H1 (cell line): Measurements from ENCODE around the gene USP37. TPM values are rescaled to one million over a fixed set of nuclear protein-coding genes. Genes with fewer than 3 reads are reported as not detected.

ENCODE experiments used
- CTCF ChIA-PET: fragments of 300-600 bp; sonication (Branson Sonifier 250); formaldehyde crosslinking; loops from one replicate; lab custom pipeline; 2021; ENCODE audit not compliant: partially characterized antibody; lab: Charles Lee
- POLR2A ChIA-PET: fragments of 300-600 bp; sonication (Branson Sonifier 250); formaldehyde crosslinking; loops from one replicate; lab custom pipeline; 2021; ENCODE audit warnings: inconsistent platforms; ENCODE audit not compliant: partially characterized antibody; lab: Charles Lee
- DNase-seq, 2 experiments: peaks; one replicate each; pipeline versions ENCODE4 v3.0.0 to v3.0.0-alpha.2; 2010 to 2022; ENCODE audit warnings: low spot score in 2 of 2, low read depth in 1 of 2, mixed read lengths in 1 of 2
- FAIRE-seq: peaks from 2 replicates; lab custom pipeline; 2011; peaks lifted over from hg19 to GRCh38; lab: Jason Lieb, UNC
- H2AFZ ChIP-seq: 2 replicates; pipeline ENCODE4 v1.8.1; 2012; ENCODE audit warnings: low read length, inconsistent platforms
- H2AK5ac ChIP-seq: 2 replicates; pipeline ENCODE4 v1.6.1; 2013; ENCODE audit warnings: low read depth, low read length
- H2BK120ac ChIP-seq: replicated peaks from 2 replicates; pipeline ENCODE3; 2013; ENCODE audit warnings: low read depth, low read length, inconsistent platforms
- H2BK12ac ChIP-seq: 2 replicates; pipeline ENCODE4 v1.6.1; 2013; ENCODE audit warnings: low read depth, low read length
- H2BK15ac ChIP-seq: 2 replicates; pipeline ENCODE4 v1.6.1; 2013; ENCODE audit warnings: low read length
- H2BK20ac ChIP-seq: 2 replicates; pipeline ENCODE4 v1.6.1; 2013; ENCODE audit warnings: low read length
- H2BK5ac ChIP-seq: 2 replicates; pipeline ENCODE4 v1.6.1; 2013; ENCODE audit warnings: low read depth, low read length
- H3K14ac ChIP-seq: 2 replicates; pipeline ENCODE4 v1.6.1; 2013; ENCODE audit warnings: inconsistent platforms; ENCODE audit not compliant: insufficient read length
- H3K18ac ChIP-seq: 2 replicates; pipeline ENCODE4 v1.6.1; 2013; ENCODE audit warnings: low read length; ENCODE audit errors: extremely low read depth
- H3K23ac ChIP-seq: 2 replicates; pipeline ENCODE4 v1.6.1; 2013; ENCODE audit warnings: inconsistent platforms; ENCODE audit not compliant: insufficient read length
- H3K23me2 ChIP-seq: 2 replicates; pipeline ENCODE4 v1.6.1; 2013; ENCODE audit warnings: low read depth, low read length
- H3K27ac ChIP-seq: 2 replicates; pipeline ENCODE4 v1.6.1; 2011; ENCODE audit warnings: low read depth, low read length, inconsistent platforms
- H3K27me3 ChIP-seq, 4 experiments: replicated peaks in 1 of 4; 1 replicate in 1 of 4; 2 replicates in 3 of 4; pipeline versions ENCODE4 v1.6.1 to v1.8.1; 2011 to 2013; ENCODE audit warnings: low read length in 3 of 4, mild to moderate bottlenecking in 3 of 4, inconsistent platforms in 2 of 4, mixed read lengths in 2 of 4, moderate library complexity in 1 of 4; ENCODE audit not compliant: control insufficient read depth in 3 of 4, insufficient read depth in 3 of 4; ENCODE audit errors: extremely low read depth in 1 of 4
- H3K36me3 ChIP-seq, 4 experiments: 2 replicates each; pipeline versions ENCODE4 v1.6.1 to v1.8.1; 2011 to 2013; ENCODE audit warnings: mild to moderate bottlenecking in 4 of 4, low read length in 3 of 4, moderate library complexity in 2 of 4, control low read depth in 1 of 4, inconsistent platforms in 1 of 4; ENCODE audit not compliant: insufficient read depth in 4 of 4, control insufficient read depth in 2 of 4
- H3K4ac ChIP-seq: replicated peaks from 2 replicates; pipeline ENCODE3; 2013; ENCODE audit warnings: low read length, low read depth, mixed read lengths, inconsistent platforms; ENCODE audit not compliant: insufficient read length
- H3K4me1 ChIP-seq, 4 experiments: replicated peaks in 1 of 4; 1 replicate in 1 of 4; 2 replicates in 3 of 4; pipeline versions ENCODE4 v1.6.1 to v1.8.1; 2011 to 2013; ENCODE audit warnings: low read length in 3 of 4, inconsistent platforms in 2 of 4, mixed read lengths in 1 of 4; ENCODE audit not compliant: insufficient read depth in 4 of 4, control insufficient read depth in 3 of 4
- H3K4me2 ChIP-seq, 2 experiments: 2 replicates each; pipeline versions ENCODE4 v1.6.1 to v1.8.1; 2011 to 2013; ENCODE audit warnings: low read depth in 2 of 2, low read length in 2 of 2, control low read depth in 1 of 2, inconsistent platforms in 1 of 2, mild to moderate bottlenecking in 1 of 2; ENCODE audit not compliant: insufficient read depth in 1 of 2
- H3K4me3 ChIP-seq, 4 experiments: fragments of 200-600, 300-600 bp in 1 of 4; sonication (generic), shearing (Covaris generic), sonication (Bioruptor Twin) in 1 of 4; 2 replicates each; pipeline versions ENCODE4 v1.5.1 to v1.8.1; 2011 to 2016; ENCODE audit warnings: low read length in 4 of 4, low read depth in 3 of 4, control low read depth in 2 of 4, inconsistent platforms in 2 of 4, mild to moderate bottlenecking in 2 of 4, mixed read lengths in 1 of 4, moderate library complexity in 1 of 4; ENCODE audit not compliant: insufficient read depth in 2 of 4; ENCODE audit errors: extremely low read depth in 1 of 4
- H3K56ac ChIP-seq: replicated peaks from 2 replicates; pipeline ENCODE3; 2013; ENCODE audit warnings: low read depth, mild to moderate bottlenecking, mixed read lengths, low read length, inconsistent platforms; ENCODE audit not compliant: insufficient read length
- H3K79me1 ChIP-seq: 2 replicates; pipeline ENCODE4 v1.6.1; 2013; ENCODE audit warnings: low read depth, low read length, control low read depth
- H3K79me2 ChIP-seq, 2 experiments: 2 replicates each; pipeline versions ENCODE4 v1.6.1 to v1.8.1; 2012 to 2013; ENCODE audit warnings: low read length in 2 of 2, mild to moderate bottlenecking in 2 of 2, inconsistent platforms in 1 of 2; ENCODE audit not compliant: insufficient read depth in 2 of 2, control insufficient read depth in 1 of 2
- H3K9ac ChIP-seq, 4 experiments: replicated peaks in 1 of 4; 1 replicate in 1 of 4; 2 replicates in 3 of 4; pipeline versions ENCODE4 v1.6.1 to v1.8.1; 2011 to 2013; ENCODE audit warnings: low read depth in 3 of 4, low read length in 3 of 4, control low read depth in 2 of 4, mild to moderate bottlenecking in 2 of 4, moderate library complexity in 2 of 4, inconsistent platforms in 1 of 4; ENCODE audit errors: extremely low read depth in 1 of 4
- H3K9me3 ChIP-seq, 2 experiments: 2 replicates each; pipeline versions ENCODE4 v1.6.1 to v1.8.1; 2012 to 2013; ENCODE audit warnings: mild to moderate bottlenecking in 2 of 2, moderate library complexity in 2 of 2, control low read depth in 1 of 2, inconsistent platforms in 1 of 2, low read depth in 1 of 2, low read length in 1 of 2, mixed read lengths in 1 of 2; ENCODE audit not compliant: insufficient read depth in 2 of 2
- H4K20me1 ChIP-seq, 2 experiments: replicated peaks in 1 of 2; 2 replicates each; pipeline versions ENCODE3 to v1.8.1; 2011 to 2013; ENCODE audit warnings: inconsistent platforms in 2 of 2, low read length in 2 of 2, mild to moderate bottlenecking in 1 of 2; ENCODE audit not compliant: insufficient read depth in 2 of 2, control insufficient read depth in 1 of 2
- H4K5ac ChIP-seq: 2 replicates; pipeline ENCODE4 v1.6.1; 2013; ENCODE audit warnings: low read length, low read depth, mixed read lengths, inconsistent platforms; ENCODE audit not compliant: insufficient read length
- H4K8ac ChIP-seq: 2 replicates; pipeline ENCODE4 v1.8.0; 2013; ENCODE audit warnings: mild to moderate bottlenecking, moderate library complexity, low read length, inconsistent platforms; ENCODE audit not compliant: insufficient read depth; ENCODE audit errors: extremely low read depth
- H4K91ac ChIP-seq: replicated peaks from 2 replicates; pipeline ENCODE3; 2013; ENCODE audit warnings: low read length, mixed read lengths, inconsistent platforms; ENCODE audit not compliant: insufficient read length
- BACH1 ChIP-seq: IDR thresholded peaks from 2 replicates; pipeline ENCODE4 v1.6.1; 2012; ENCODE audit warnings: low read length, improper control_type of control experiment
- CBX8 ChIP-seq: fragments of 300-800, 300-1000 bp; sonication (generic); IDR thresholded peaks from 2 replicates; pipeline ENCODE4 v1.7.1; 2016; ENCODE audit warnings: low read depth, low read length, borderline replicate concordance
- CHD2 ChIP-seq: IDR thresholded peaks from 2 replicates; pipeline ENCODE4 v1.6.1; 2012; ENCODE audit warnings: low read length, improper control_type of control experiment
- EP300 ChIP-seq, 2 experiments: IDR thresholded peaks; 1 replicate in 1 of 2; 2 replicates in 1 of 2; pipeline ENCODE4 v1.6.1; 2011 to 2012; ENCODE audit warnings: low read depth in 2 of 2, low read length in 2 of 2, mild to moderate bottlenecking in 2 of 2, borderline replicate concordance in 1 of 2, inconsistent platforms in 1 of 2, moderate library complexity in 1 of 2
- GABPA ChIP-seq: IDR thresholded peaks from 2 replicates; pipeline ENCODE4 v1.6.1; 2011; ENCODE audit warnings: mild to moderate bottlenecking, low read length, moderate library complexity, borderline replicate concordance; ENCODE audit not compliant: insufficient read depth
- HDAC2 ChIP-seq, 2 experiments: fragments of 300-600 bp in 1 of 2; sonication (generic) in 1 of 2; IDR thresholded peaks; 2 replicates each; pipeline ENCODE4 v1.6.1; 2011 to 2012; ENCODE audit warnings: low read depth in 2 of 2, low read length in 2 of 2, mild to moderate bottlenecking in 2 of 2, moderate library complexity in 2 of 2, borderline replicate concordance in 1 of 2, inconsistent platforms in 1 of 2
- JUN ChIP-seq: IDR thresholded peaks from 2 replicates; pipeline ENCODE4 v1.6.1; 2011; ENCODE audit warnings: low read depth, mild to moderate bottlenecking, improper control_type of control experiment, low read length
- SRF ChIP-seq: IDR thresholded peaks from 2 replicates; pipeline ENCODE4 v1.6.1; 2011; ENCODE audit warnings: mild to moderate bottlenecking, low read depth, low read length, moderate library complexity
- YY1 ChIP-seq: IDR thresholded peaks from 2 replicates; pipeline ENCODE4 v1.6.1; 2011; ENCODE audit warnings: low read depth, mild to moderate bottlenecking, low read length
- WGBS, 2 experiments: shearing (Covaris generic) in 1 of 2; methylation state at CpG; one replicate each; pipeline versions ENCODE4 v1.1.6 to v1.1.7; 2013 to 2015; ENCODE audit warnings: low lambda C conversion rate in 2 of 2, mixed read lengths in 2 of 2, inconsistent platforms in 1 of 2, low coverage in 1 of 2, missing lambda C conversion rate in 1 of 2; ENCODE audit not compliant: insufficient replicate concordance in 2 of 2, insufficient coverage in 1 of 2, insufficient read length in 1 of 2; ENCODE audit errors: extremely low coverage in 1 of 2, missing lambda C conversion rate in 1 of 2; 5-methylcytosine and 5-hydroxymethylcytosine counted together
- polyA plus RNA-seq, 7 experiments: library from polyadenylated mRNA; depleted of rRNA in 3 of 7; stranded (reverse) in 5 of 7; unstranded in 2 of 7; fragments of >200 nt in 5 of 7; fragments of 200-250 nt in 2 of 7; gene quantifications; 1 replicate in 5 of 7; 2 replicates in 1 of 7; 4 replicates in 1 of 7; pipeline versions ENCODE4 v1.2.1 to v1.2.3, GENCODE V29; 2011 to 2013; ENCODE audit warnings: missing spikeins in 2 of 7, mixed read lengths in 2 of 7
- total RNA-seq: library from RNA; stranded (reverse); fragmentation: NEBNext Ultra II Directional; extraction: Animal tissue kit (Norgen Biotek cat#: 25700); gene quantifications from 2 replicates; pipeline ENCODE4 v1.2.1, GENCODE V29; 2021

The USP37 gene
- total and polyA plus RNA-seq, 2 of the 8 experiments (the other 6 are each of a cell fraction or from before 2014, with no cell fraction given), result 3.8 to 29.1 TPM

- H2BK20ac ChIP-seq, result no peak overlapping the region
- no peak overlapping the region for H3K4me3 ChIP-seq
- no peak overlapping the region for H2BK15ac ChIP-seq
- ChIA-PET POLR2A (interaction anchor here (2.2 kb wide), 1 partner anchor 15 kb away, joined by 6 read pairs; no protein-coding TSS in a partner anchor), CTCF (interaction anchor here (0.9 kb wide), 1 partner anchor 148 kb away, joined by 4 read pairs; no protein-coding TSS in a partner anchor)
- H4K5ac ChIP-seq, result no peak overlapping the region
- no peak overlapping the region for H3K4ac ChIP-seq
- no peak overlapping the region for H3K23ac ChIP-seq
- no peak overlapping the region for H3K27ac ChIP-seq
- no peak overlapping the region for H4K91ac ChIP-seq
- H3K9ac ChIP-seq, result no peak overlapping the region
- no peaks in the 10 kb centered on the region for H3K27me3 ChIP-seq
- FAIRE-seq, result no peak
- H3K23me2 ChIP-seq, result no peaks in the 10 kb centered on the region
- H4K8ac ChIP-seq, result no peak overlapping the region
- H2BK120ac ChIP-seq, result no peak overlapping the region
- no peaks in the 10 kb centered on the region for H3K79me1 ChIP-seq
- no peak overlapping the region for H3K56ac ChIP-seq
- H3K4me1 ChIP-seq, result no peaks in the 10 kb centered on the region
- no peak overlapping the region for H3K14ac ChIP-seq
- WGBS, 2 experiments, result 91% methylated on average over 9 of the region's 10 CpGs; no CpG with 5 or more reads in 1 of the 2 experiments
- peaks cover 0 to 31% (median 7%) of the 10 kb centered on the region in 4 experiments; a peak in 6 of 8 replicates for H3K36me3 ChIP-seq
- no peak overlapping the region for H2AFZ ChIP-seq
- no peak overlapping the region; the same call in 1 of the 2 replicates for H2BK12ac ChIP-seq
- no peak for DNase-seq
- no peak overlapping the region for H2AK5ac ChIP-seq
- H3K9me3 ChIP-seq, result no peaks in the 10 kb centered on the region
- no peak overlapping the region for H3K18ac ChIP-seq
- no peaks in the 10 kb centered on the region for H3K79me2 ChIP-seq
- H2BK5ac ChIP-seq, result peak overlapping the region; percentile 10; the same call in 1 of the 2 replicates
- no peak overlapping the region for H3K4me2 ChIP-seq
- peaks cover 0 to 5% of the 10 kb centered on the region in 2 experiments for H4K20me1 ChIP-seq
- TF ChIP-seq CHD2 (no peak), HDAC2 (IDR thresholded peaks at IDR 0.05; ENCODE audit: borderline replicate concordance in 1 of 2, low read depth in 2 of 2, low read length in 2 of 2) (no peak), SRF (no peak), EP300 (IDR thresholded peaks at IDR 0.05; ENCODE audit: borderline replicate concordance in 1 of 2, low read depth in 2 of 2, low read length in 2 of 2) (no peak), CBX8 (no peak), YY1 (no peak), JUN (no peak), BACH1 (no peak), GABPA (no peak)
Measured at GRCh38 chr2:218500501-218501060, 67.6 kb downstream of the USP37 start.
